ENCODE data around the gene IL27RA.

Gene IL27RA

GRCh38 chr19:14070268-14071050 lies 38.9 kb downstream of the IL27RA start:
- Histone ChIP-seq H3K4me3 (ENCODE audit: low read length) (no peak overlapping the region), H3K27ac (ENCODE audit: low read length) (no peak overlapping the region), H3K27me3 (ENCODE audit: insufficient read depth, low read length) (peaks cover 45% of the 10 kb centered on the region), H3K36me3 (ENCODE audit: insufficient read depth, low read depth, low read length) (no peaks in the 10 kb centered on the region), H3K9ac (ENCODE audit: low read depth, low read length) (no peak overlapping the region), H3K4me1 (ENCODE audit: insufficient read depth, low read length) (no peaks in the 10 kb centered on the region; the same call in 1 of the 2 replicates), H3K9me3 (ENCODE audit: insufficient read depth, low read depth, low read length) (no peaks in the 10 kb centered on the region)

- Histone ChIP-seq H3K9me3 (ENCODE audit: insufficient read depth, low read depth, low read length) (no peaks in the 10 kb centered on the region), H3K36me3 (ENCODE audit: insufficient read depth, low read depth, low read length) (no peaks in the 10 kb centered on the region), H3K9ac (ENCODE audit: low read depth, low read length) (no peak within 1 kb of the TSS), H3K4me3 (ENCODE audit: low read length) (peak within 1 kb of the TSS; percentile 69), H3K4me1 (ENCODE audit: insufficient read depth, low read length) (no peaks in the 10 kb centered on the region; the same call in 1 of the 2 replicates), H3K27me3 (ENCODE audit: insufficient read depth, low read length) (peaks cover 62% of the 10 kb centered on the region), H3K27ac (ENCODE audit: low read length) (no peak within 1 kb of the TSS)
These were observed 41.1 kb downstream of the IL27RA start, which contains the start of gene MISP3 for GRCh38 chr19:14072535-14073260. Gene MISP3, plus strand, starts transcription at chr19:14072786. Its CDS starts 524 bp downstream, at chr19:14073310.

GRCh38 chr19:14073261-14073924 lies 41.8 kb downstream of the IL27RA start:
- H3K27ac ChIP-seq (ENCODE audit: low read length), result no peak overlapping the region
- H3K4me3 ChIP-seq (ENCODE audit: low read length), result peak overlapping the region; percentile 69
- H3K27me3 ChIP-seq (ENCODE audit: insufficient read depth, low read length), result peaks cover 67% of the 10 kb centered on the region
- H3K36me3 ChIP-seq (ENCODE audit: insufficient read depth, low read depth, low read length), result no peaks in the 10 kb centered on the region
- no peaks in the 10 kb centered on the region for H3K9me3 ChIP-seq (ENCODE audit: insufficient read depth, low read depth, low read length)
- H3K9ac ChIP-seq (ENCODE audit: low read depth, low read length), result no peak overlapping the region
- no peaks in the 10 kb centered on the region; the same call in 1 of the 2 replicates for H3K4me1 ChIP-seq (ENCODE audit: insufficient read depth, low read length)

GRCh38 chr19:14073925-14074838 lies 42.6 kb downstream of the IL27RA start:
- H3K27ac ChIP-seq (ENCODE audit: low read length), result no peak overlapping the region

GRCh38 chr19:14078411-14078810 lies 46.8 kb downstream of the IL27RA start:
- H3K4me3 ChIP-seq (ENCODE audit: low read length), result no peak overlapping the region
- no peaks in the 10 kb centered on the region; the same call in 1 of the 2 replicates for H3K4me1 ChIP-seq (ENCODE audit: insufficient read depth, low read length)
- no peak overlapping the region for H3K9ac ChIP-seq (ENCODE audit: low read depth, low read length)
- peaks cover 47% of the 10 kb centered on the region for H3K27me3 ChIP-seq (ENCODE audit: insufficient read depth, low read length)
- no peaks in the 10 kb centered on the region for H3K36me3 ChIP-seq (ENCODE audit: insufficient read depth, low read depth, low read length)
- H3K9me3 ChIP-seq (ENCODE audit: insufficient read depth, low read depth, low read length), result no peaks in the 10 kb centered on the region
- H3K27ac ChIP-seq (ENCODE audit: low read length), result no peak overlapping the region

More at GRCh38 chr19:14073925-14074838, 42.6 kb downstream of the IL27RA start:
- Histone ChIP-seq H3K4me3 (ENCODE audit: low read length) (peak overlapping the region; percentile 69), H3K27me3 (ENCODE audit: insufficient read depth, low read length) (peaks cover 67% of the 10 kb centered on the region), H3K4me1 (ENCODE audit: insufficient read depth, low read length) (no peaks in the 10 kb centered on the region; the same call in 1 of the 2 replicates), H3K9ac (ENCODE audit: low read depth, low read length) (no peak overlapping the region), H3K9me3 (ENCODE audit: insufficient read depth, low read depth, low read length) (no peaks in the 10 kb centered on the region), H3K36me3 (ENCODE audit: insufficient read depth, low read depth, low read length) (no peaks in the 10 kb centered on the region)

- Histone ChIP-seq H3K4me1 (ENCODE audit: insufficient read depth, low read length) (no peaks in the 10 kb centered on the region; the same call in 1 of the 2 replicates), H3K27me3 (ENCODE audit: insufficient read depth, low read length) (peaks cover 26% of the 10 kb centered on the region), H3K36me3 (ENCODE audit: insufficient read depth, low read depth, low read length) (no peaks in the 10 kb centered on the region), H3K9me3 (ENCODE audit: insufficient read depth, low read depth, low read length) (no peaks in the 10 kb centered on the region), H3K27ac (ENCODE audit: low read length) (no peak overlapping the region), H3K9ac (ENCODE audit: low read depth, low read length) (peak overlapping the region; percentile 86; the same call in 1 of the 2 replicates), H3K4me3 (ENCODE audit: low read length) (peak overlapping the region; percentile 88)
These were observed 49.6 kb downstream of the IL27RA start for GRCh38 chr19:14080887-14081796.

GRCh38 chr19:14081797-14082674 lies 50.5 kb downstream of the IL27RA start:
- H3K27ac ChIP-seq (ENCODE audit: low read length), result no peak overlapping the region
- H3K9ac ChIP-seq (ENCODE audit: low read depth, low read length), result peak overlapping the region; percentile 49; the same call in 1 of the 2 replicates
- no peaks in the 10 kb centered on the region for H3K36me3 ChIP-seq (ENCODE audit: insufficient read depth, low read depth, low read length)
- H3K27me3 ChIP-seq (ENCODE audit: insufficient read depth, low read length), result peaks cover 23% of the 10 kb centered on the region; the same call in 1 of the 2 replicates
- H3K4me1 ChIP-seq (ENCODE audit: insufficient read depth, low read length), result no peaks in the 10 kb centered on the region; the same call in 1 of the 2 replicates
- H3K4me3 ChIP-seq (ENCODE audit: low read length), result peak overlapping the region; percentile 88
- H3K9me3 ChIP-seq (ENCODE audit: insufficient read depth, low read depth, low read length), result no peaks in the 10 kb centered on the region

GRCh38 chr19:14082675-14082960 lies 51.1 kb downstream of the IL27RA start:
- peaks cover 4% of the 10 kb centered on the region; the same call in 1 of the 2 replicates for H3K36me3 ChIP-seq (ENCODE audit: insufficient read depth, low read depth, low read length)
- no peak overlapping the region for H3K4me3 ChIP-seq (ENCODE audit: low read length)
- H3K27me3 ChIP-seq (ENCODE audit: insufficient read depth, low read length), result peaks cover 20% of the 10 kb centered on the region; the same call in 1 of the 2 replicates
- H3K9ac ChIP-seq (ENCODE audit: low read depth, low read length), result no peak overlapping the region
- H3K27ac ChIP-seq (ENCODE audit: low read length), result no peak overlapping the region
- no peaks in the 10 kb centered on the region; the same call in 1 of the 2 replicates for H3K4me1 ChIP-seq (ENCODE audit: insufficient read depth, low read length)
- no peaks in the 10 kb centered on the region for H3K9me3 ChIP-seq (ENCODE audit: insufficient read depth, low read depth, low read length)

GRCh38 chr19:14085309-14085995 lies 53.9 kb downstream of the IL27RA start, which contains the start of gene C19orf67:
Gene C19orf67, minus strand, starts transcription at chr19:14085783. Its CDS starts 156 bp downstream, at chr19:14085627.
- Histone ChIP-seq H3K9me3 (ENCODE audit: insufficient read depth, low read depth, low read length) (no peaks in the 10 kb centered on the region), H3K36me3 (ENCODE audit: insufficient read depth, low read depth, low read length) (peaks cover 16% of the 10 kb centered on the region), H3K27me3 (ENCODE audit: insufficient read depth, low read length) (peaks cover 26% of the 10 kb centered on the region), H3K4me1 (ENCODE audit: insufficient read depth, low read length) (no peaks in the 10 kb centered on the region; the same call in 1 of the 2 replicates), H3K4me3 (ENCODE audit: low read length) (peak within 1 kb of the TSS; percentile 53; the same call in 1 of the 2 replicates), H3K27ac (ENCODE audit: low read length) (no peak within 1 kb of the TSS), H3K9ac (ENCODE audit: low read depth, low read length) (no peak within 1 kb of the TSS)
